Lung microvascular endothelial cell (primary cell): ENCODE measurements around the gene CCN6. TPM values are rescaled to one million over a fixed set of nuclear protein-coding genes. Genes with fewer than 3 reads are reported as not detected.

Source experiments
- DNase-seq, 2 donors: peaks; one replicate each; pipeline versions ENCODE4 v3.0.0 to v3.0.0-alpha.2; 2010; ENCODE audit warnings: low read depth in 2 of 2
- total RNA-seq: library from RNA; depleted of rRNA; stranded (reverse); fragments of >200 nt; gene quantifications from 2 replicates; pipeline ENCODE4 v1.2.1, GENCODE V29; 2014

The CCN6 gene
- total RNA-seq, 1 donor from 2014 or later: not detected

GRCh38 chr6:112113431-112113830 is 59.5 kb downstream of the CCN6 start:
- peak in 1 of 2 donors; percentile 21 for DNase-seq

DNA sequence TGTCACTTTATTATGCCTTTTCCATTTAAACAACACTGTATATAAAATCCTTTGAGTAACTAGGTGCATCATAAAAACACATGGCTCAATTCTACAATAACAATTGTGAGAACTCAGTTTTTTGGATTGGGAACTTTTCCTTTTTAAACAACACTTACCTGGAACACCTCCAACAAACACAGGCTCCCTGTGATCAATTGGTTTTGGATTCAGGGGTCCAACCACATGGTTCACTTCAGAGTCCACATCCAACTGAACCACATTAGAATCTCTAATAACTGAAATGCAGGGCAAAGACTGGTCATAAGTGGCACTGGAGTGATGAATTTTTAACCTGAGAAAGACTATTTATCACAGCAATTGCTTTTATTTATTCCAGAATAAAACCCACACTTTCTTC is 60.0 kb downstream of the CCN6 start:
- DNase-seq: peak in 1 of 2 donors; percentile 52

DNA sequence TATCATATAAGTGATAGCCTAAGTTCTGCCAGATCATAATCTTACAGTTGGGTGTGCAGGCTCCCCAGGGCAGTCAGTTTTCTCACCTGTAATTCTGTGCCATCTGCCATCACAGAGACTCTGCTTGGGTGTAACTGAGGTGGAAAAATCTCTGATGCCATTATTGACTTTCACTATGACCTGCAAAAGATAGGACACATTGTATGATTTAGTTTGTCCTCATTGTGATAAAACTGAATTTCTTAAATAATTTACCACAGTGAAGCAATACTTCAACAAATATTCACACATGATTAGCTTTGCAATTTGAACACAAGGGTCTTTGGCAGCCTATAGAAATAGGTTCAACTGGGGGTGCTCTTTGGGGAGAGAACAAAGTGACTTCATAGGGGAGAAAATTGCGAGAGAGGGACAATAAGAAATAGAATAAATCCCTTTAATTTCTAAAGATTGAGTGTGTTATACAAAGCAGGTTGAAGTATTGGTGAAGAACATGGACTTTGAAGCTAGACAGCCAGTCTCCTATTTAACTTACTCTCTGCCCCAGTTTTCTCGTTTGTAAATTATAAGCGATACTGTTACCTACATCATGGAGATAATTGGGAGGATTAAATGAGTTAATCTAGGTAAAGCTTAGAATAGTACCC is 60.8 kb downstream of the CCN6 start:
- no peak for DNase-seq

DNA sequence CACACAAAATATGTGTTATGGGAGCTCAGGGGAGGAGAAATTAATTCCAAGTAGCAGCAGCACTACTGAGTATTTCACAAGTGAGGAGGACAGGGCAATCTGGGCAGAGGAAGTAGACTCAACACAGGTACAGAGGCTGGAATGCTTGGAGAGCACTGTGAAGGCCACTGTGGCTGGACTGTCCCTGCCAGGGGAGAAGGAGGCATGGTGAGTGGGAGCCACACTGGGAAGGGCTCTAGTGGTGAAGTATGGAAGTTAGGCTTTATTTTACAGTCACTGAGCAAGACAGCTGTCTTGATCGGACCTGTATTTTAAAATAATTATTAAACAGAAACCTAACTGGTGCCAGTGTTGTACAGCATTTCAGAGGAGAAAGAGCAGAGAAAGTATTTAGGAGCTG is 62.3 kb downstream of the CCN6 start:
- no peak for DNase-seq

DNA sequence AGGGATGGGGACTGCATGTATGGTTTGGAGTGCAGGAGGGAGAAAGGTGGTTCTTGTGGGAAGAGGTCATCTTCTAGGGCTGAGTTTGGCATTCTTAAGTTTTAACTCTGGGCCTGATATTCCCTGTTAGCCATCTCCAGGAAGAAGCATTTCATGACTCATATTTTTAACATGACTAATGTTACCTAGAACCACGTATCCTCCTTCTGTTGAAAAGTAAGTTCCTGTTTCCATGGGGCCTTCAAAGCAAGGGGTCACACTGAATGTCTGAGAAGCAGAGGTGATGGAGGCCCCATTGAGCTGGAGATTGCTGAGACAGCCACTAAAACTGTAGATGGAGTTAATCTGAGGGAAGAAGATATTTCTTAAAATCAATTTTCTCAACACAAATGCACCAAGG is 63.6 kb downstream of the CCN6 start:
- DNase-seq: peak; percentile 20 to 84

- no peak for DNase-seq
Measured at GRCh38 chr6:112118034-112118433, 64.1 kb downstream of the CCN6 start.

Other genes starting within 250 kb of the CCN6 start
- gene FYN, start 180.7 kb upstream of the CCN6 start, total RNA-seq: 53.4 and 77.0 TPM in 2 replicates
- gene TUBE1, start 33.4 kb downstream of the CCN6 start, total RNA-seq: 6.5 and 11.5 TPM in 2 replicates
- gene FAM229B, start 33.5 kb downstream of the CCN6 start, total RNA-seq: 3.3 and 6.5 TPM in 2 replicates
- gene LAMA4, start 200.5 kb downstream of the CCN6 start, total RNA-seq: 456 and 465 TPM in 2 replicates